HepG2 (cell line): ENCODE results near the gene IRAK1BP1. TPM values are rescaled to one million over a fixed set of nuclear protein-coding genes. Genes with fewer than 3 reads are reported as not detected.

Experiments used
- AFF4 ChIP-seq: sonication (generic); formaldehyde crosslinking; IDR thresholded peaks from 2 replicates; pipeline ENCODE4 v1.4.0; 2020; ENCODE audit warnings: missing genetic modification reagents
- BCL3 ChIP-seq: sonication (generic); formaldehyde crosslinking; IDR thresholded peaks from 2 replicates; pipeline ENCODE4 v1.5.1; 2020; ENCODE audit warnings: mild to moderate bottlenecking, missing genetic modification reagents, moderate library complexity
- CHD4 ChIP-seq: fragments of 200-600 bp; sonication (generic); IDR thresholded peaks from 2 replicates; pipeline ENCODE4 v1.7.0; 2017; ENCODE audit warnings: mild to moderate bottlenecking, low read length, borderline replicate concordance
- DBP ChIP-seq: sonication (generic); formaldehyde crosslinking; IDR thresholded peaks from 2 replicates; pipeline ENCODE4 v1.4.0; 2020; ENCODE audit warnings: missing genetic modification reagents; ENCODE audit errors: not compliant biosample characterization
- PTBP1 ChIP-seq: fragments of 200-400 bp; formaldehyde crosslinking; IDR thresholded peaks from 2 replicates; pipeline ENCODE4 v1.6.1; 2018; ENCODE audit warnings: low read length, low read depth; ENCODE audit not compliant: poor library complexity, severe bottlenecking
- SNAPC4 ChIP-seq: sonication (generic); formaldehyde crosslinking; IDR thresholded peaks from 2 replicates; pipeline ENCODE4 v1.4.0; 2020; ENCODE audit warnings: mild to moderate bottlenecking, missing genetic modification reagents
- ZHX1 ChIP-seq: sonication (generic); formaldehyde crosslinking; IDR thresholded peaks from 2 replicates; pipeline ENCODE4 v1.8.1; 2022; ENCODE audit warnings: low read depth, mild to moderate bottlenecking, missing genetic modification reagents
- ZNF10 ChIP-seq: sonication (generic); formaldehyde crosslinking; IDR thresholded peaks from 2 replicates; pipeline ENCODE4 v1.4.0; 2020; ENCODE audit warnings: mild to moderate bottlenecking, low read depth, missing genetic modification reagents, borderline replicate concordance
- ZNF20 ChIP-seq: sonication (generic); formaldehyde crosslinking; IDR thresholded peaks from 2 replicates; pipeline ENCODE4 v1.4.0; 2020; ENCODE audit warnings: mild to moderate bottlenecking, moderate library complexity, missing genetic modification reagents
- ZNF234 ChIP-seq: sonication (generic); formaldehyde crosslinking; conservative IDR thresholded peaks from 2 replicates; pipeline ENCODE4 v1.5.1; 2020; ENCODE audit warnings: mild to moderate bottlenecking, missing genetic modification reagents
- ZNF235 ChIP-seq: sonication (generic); formaldehyde crosslinking; IDR thresholded peaks from 2 replicates; pipeline ENCODE4 v1.8.1; 2023; ENCODE audit warnings: mild to moderate bottlenecking, missing genetic modification reagents, borderline replicate concordance
- ZNF782 ChIP-seq: sonication (generic); formaldehyde crosslinking; IDR thresholded peaks from 2 replicates; pipeline ENCODE4 v1.4.0; 2020; ENCODE audit warnings: missing genetic modification reagents, mild to moderate bottlenecking, borderline replicate concordance
- ZNF83 ChIP-seq: sonication (generic); formaldehyde crosslinking; IDR thresholded peaks from 2 replicates; pipeline ENCODE4 v1.4.0; 2020; ENCODE audit warnings: missing genetic modification reagents, mild to moderate bottlenecking, borderline replicate concordance
- ZNF841 ChIP-seq: sonication (generic); formaldehyde crosslinking; IDR thresholded peaks from 2 replicates; pipeline ENCODE4 v1.8.1; 2023; ENCODE audit warnings: missing genetic modification reagents, borderline replicate concordance
- polyA plus RNA-seq, 8 experiments: library from polyadenylated mRNA; depleted of rRNA in 3 of 8; stranded (reverse) in 7 of 8; unstranded in 1 of 8; fragments of >200 nt; fragmentation: Illumina TruSeq in 4 of 8; extraction: Trizol in 4 of 8; gene quantifications; 2 replicates each; pipeline versions ENCODE4 v1.2.1 to v1.2.3, GENCODE V29; 2011 to 2016; ENCODE audit warnings: low read depth in 4 of 8, missing spikeins in 1 of 8, mixed read lengths in 1 of 8; ENCODE audit not compliant: insufficient read depth in 1 of 8
- total RNA-seq, 5 experiments: library from RNA; depleted of rRNA; stranded (reverse); fragments of >200 nt; fragmentation: Illumina TruSeq; extraction: Trizol; gene quantifications; 2 replicates each; pipeline ENCODE4 v1.2.3, GENCODE V29; 2016; ENCODE audit warnings: low read depth in 1 of 5

The IRAK1BP1 gene
- total and polyA plus RNA-seq, 2 of the 13 experiments (the other 11 are each of a cell fraction or from before 2014, with no cell fraction given): 0.86 to 1.5 TPM

- TF ChIP-seq SNAPC4 (no peak), ZNF841 (CRISPR knock-in tag) (no peak), PTBP1 (no peak), BCL3 (CRISPR knock-in tag) (peak; percentile 64; the same call in 1 of the 2 replicates), DBP (CRISPR knock-in tag) (no peak), AFF4 (no peak), ZHX1 (peak; percentile 38; the same call in 1 of the 2 replicates), ZNF20 (CRISPR knock-in tag) (no peak), ZNF782 (CRISPR knock-in tag) (0 out of 2 replicates have a peak, but pooled peaks have one; percentile 53), ZNF234 (CRISPR knock-in tag) (no peak), CHD4 (no peak), ZNF10 (CRISPR knock-in tag) (no peak), ZNF83 (no peak), ZNF235 (CRISPR knock-in tag) (no peak)
Measured at GRCh38 chr6:78867370-78868040, at the start of gene IRAK1BP1 (continued).
